ENCODE measurements around the gene PACS2.

PACS2 gene

GRCh38 chr14:105445901-105446845, 131.6 kb downstream of the PACS2 start:
- no peak for DNase-seq

DNA sequence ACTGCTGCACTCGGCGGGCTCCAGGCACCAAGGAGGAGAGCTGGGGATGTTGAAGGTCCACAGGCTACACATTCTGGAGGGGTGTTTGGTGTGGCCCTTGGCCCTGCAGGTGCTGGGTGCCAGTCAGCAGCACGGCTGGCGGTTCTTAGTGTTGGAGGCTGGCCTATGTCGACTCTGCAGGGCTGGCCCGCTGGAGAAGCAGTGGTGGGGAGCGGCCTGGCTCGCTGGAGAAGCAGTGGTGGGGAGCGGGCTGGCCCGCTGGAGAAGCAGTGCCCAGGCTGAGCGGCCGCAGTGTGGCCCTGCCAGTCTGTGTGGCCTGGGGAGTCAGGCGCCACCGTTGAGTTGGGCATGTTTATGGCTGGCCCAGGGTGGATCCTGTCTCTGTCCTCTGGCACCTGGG, 132.4 kb downstream of the PACS2 start:
- DNase-seq = no peak
